Body of pancreas (tissue), 4 donors: ENCODE results near the gene ETS1.

Source experiments
- POLR2A ChIP-seq, 3 donors: fragments of 450-650 bp; IDR thresholded peaks; one replicate each; pipeline ENCODE4 v1.6.1; 2016; ENCODE audit warnings: antibody characterized with exemption in 3 of 3, mild to moderate bottlenecking in 2 of 3
- TF ChIP-seq, protein P1 (sequence below), 7 experiments: fragments of 450-650 bp in 4 of 7; fragments of 200-600 bp in 3 of 7; sonication (generic) in 3 of 7; IDR thresholded peaks; one replicate each; pipeline ENCODE4 v1.5.1; 2016 to 2019; ENCODE audit warnings: antibody characterized with exemption in 7 of 7

DNA sequence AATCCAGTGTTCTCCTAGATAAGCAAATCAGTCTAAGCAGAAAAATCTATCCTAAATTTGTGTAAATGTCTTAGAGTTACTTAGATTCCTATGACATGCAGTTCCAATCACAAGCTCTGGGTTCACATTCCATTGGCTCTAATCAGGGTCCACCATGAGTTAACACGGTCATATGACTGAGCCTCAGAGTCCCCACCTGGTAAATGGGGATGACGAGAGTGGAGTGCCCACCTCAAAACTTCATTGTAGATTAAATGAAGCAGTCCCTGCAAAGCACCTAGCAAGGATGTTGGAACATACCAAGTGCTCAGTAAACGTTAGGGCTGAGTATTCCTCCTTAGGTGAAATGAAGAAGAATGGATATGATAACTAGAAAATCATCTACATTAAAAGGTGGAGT, 3.1 kb downstream of the ETS1 start:
- TF ChIP-seq, protein P1, sequence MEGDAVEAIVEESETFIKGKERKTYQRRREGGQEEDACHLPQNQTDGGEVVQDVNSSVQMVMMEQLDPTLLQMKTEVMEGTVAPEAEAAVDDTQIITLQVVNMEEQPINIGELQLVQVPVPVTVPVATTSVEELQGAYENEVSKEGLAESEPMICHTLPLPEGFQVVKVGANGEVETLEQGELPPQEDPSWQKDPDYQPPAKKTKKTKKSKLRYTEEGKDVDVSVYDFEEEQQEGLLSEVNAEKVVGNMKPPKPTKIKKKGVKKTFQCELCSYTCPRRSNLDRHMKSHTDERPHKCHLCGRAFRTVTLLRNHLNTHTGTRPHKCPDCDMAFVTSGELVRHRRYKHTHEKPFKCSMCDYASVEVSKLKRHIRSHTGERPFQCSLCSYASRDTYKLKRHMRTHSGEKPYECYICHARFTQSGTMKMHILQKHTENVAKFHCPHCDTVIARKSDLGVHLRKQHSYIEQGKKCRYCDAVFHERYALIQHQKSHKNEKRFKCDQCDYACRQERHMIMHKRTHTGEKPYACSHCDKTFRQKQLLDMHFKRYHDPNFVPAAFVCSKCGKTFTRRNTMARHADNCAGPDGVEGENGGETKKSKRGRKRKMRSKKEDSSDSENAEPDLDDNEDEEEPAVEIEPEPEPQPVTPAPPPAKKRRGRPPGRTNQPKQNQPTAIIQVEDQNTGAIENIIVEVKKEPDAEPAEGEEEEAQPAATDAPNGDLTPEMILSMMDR (IDR thresholded peaks at IDR 0.05): no peak
- no peak for TF ChIP-seq POLR2A (IDR thresholded peaks at IDR 0.05)
